H1 (cell line): ENCODE results near the gene EPHB3.

Experiments used
- CBX5 ChIP-seq: fragments of 300-800, 300-1000 bp; sonication (generic); IDR thresholded peaks from 2 replicates; pipeline ENCODE4 v1.7.1; 2016; ENCODE audit warnings: antibody characterized with exemption, low read length, low read depth
- CREB1 ChIP-seq: IDR thresholded peaks from 2 replicates; pipeline ENCODE4 v1.6.1; 2012; ENCODE audit warnings: inconsistent platforms
- EGR1 ChIP-seq: IDR thresholded peaks from 2 replicates; pipeline ENCODE4 v1.6.1; 2011; ENCODE audit warnings: low read depth, low read length, borderline replicate concordance
- FOSL1 ChIP-seq: IDR thresholded peaks from 2 replicates; pipeline ENCODE4 v1.6.1; 2011; ENCODE audit warnings: mild to moderate bottlenecking, low read depth, low read length, moderate library complexity; ENCODE audit not compliant: insufficient read depth
- GABPA ChIP-seq: IDR thresholded peaks from 2 replicates; pipeline ENCODE4 v1.6.1; 2011; ENCODE audit warnings: mild to moderate bottlenecking, low read length, moderate library complexity, borderline replicate concordance; ENCODE audit not compliant: insufficient read depth
- POLR2A ChIP-seq, 2 experiments: IDR thresholded peaks; 1 replicate in 1 of 2; 2 replicates in 1 of 2; pipeline ENCODE4 v1.6.1; 2011; ENCODE audit warnings: low read depth in 2 of 2, low read length in 2 of 2, mild to moderate bottlenecking in 2 of 2; ENCODE audit errors: control extremely low read depth in 1 of 2
- RXRA ChIP-seq: IDR thresholded peaks from 2 replicates; pipeline ENCODE4 v1.6.1; 2011; ENCODE audit warnings: low read depth, mild to moderate bottlenecking, low read length, moderate library complexity; ENCODE audit not compliant: insufficient read depth
- SIRT6 ChIP-seq: IDR thresholded peaks from one replicate; pipeline ENCODE4 v1.7.1; 2012; ENCODE audit warnings: low read length, inconsistent platforms
- TAF1 ChIP-seq: IDR thresholded peaks from 2 replicates; pipeline ENCODE4 v1.6.1; 2011; ENCODE audit warnings: mild to moderate bottlenecking, low read depth, low read length
- TF ChIP-seq, protein P1 (sequence below): IDR thresholded peaks from 2 replicates; pipeline ENCODE4 v1.6.1; 2012; ENCODE audit warnings: inconsistent platforms
- TF ChIP-seq, protein P2 (sequence below), 3 experiments: IDR thresholded peaks; 1 replicate in 2 of 3; 2 replicates in 1 of 3; pipeline versions ENCODE4 v1.5.1 to v1.6.1; 2011; ENCODE audit warnings: low read length in 3 of 3, mild to moderate bottlenecking in 3 of 3, inconsistent platforms in 2 of 3, low read depth in 1 of 3, moderate library complexity in 1 of 3; ENCODE audit not compliant: insufficient read depth in 1 of 3; ENCODE audit errors: control extremely low read depth in 1 of 3

DNA sequence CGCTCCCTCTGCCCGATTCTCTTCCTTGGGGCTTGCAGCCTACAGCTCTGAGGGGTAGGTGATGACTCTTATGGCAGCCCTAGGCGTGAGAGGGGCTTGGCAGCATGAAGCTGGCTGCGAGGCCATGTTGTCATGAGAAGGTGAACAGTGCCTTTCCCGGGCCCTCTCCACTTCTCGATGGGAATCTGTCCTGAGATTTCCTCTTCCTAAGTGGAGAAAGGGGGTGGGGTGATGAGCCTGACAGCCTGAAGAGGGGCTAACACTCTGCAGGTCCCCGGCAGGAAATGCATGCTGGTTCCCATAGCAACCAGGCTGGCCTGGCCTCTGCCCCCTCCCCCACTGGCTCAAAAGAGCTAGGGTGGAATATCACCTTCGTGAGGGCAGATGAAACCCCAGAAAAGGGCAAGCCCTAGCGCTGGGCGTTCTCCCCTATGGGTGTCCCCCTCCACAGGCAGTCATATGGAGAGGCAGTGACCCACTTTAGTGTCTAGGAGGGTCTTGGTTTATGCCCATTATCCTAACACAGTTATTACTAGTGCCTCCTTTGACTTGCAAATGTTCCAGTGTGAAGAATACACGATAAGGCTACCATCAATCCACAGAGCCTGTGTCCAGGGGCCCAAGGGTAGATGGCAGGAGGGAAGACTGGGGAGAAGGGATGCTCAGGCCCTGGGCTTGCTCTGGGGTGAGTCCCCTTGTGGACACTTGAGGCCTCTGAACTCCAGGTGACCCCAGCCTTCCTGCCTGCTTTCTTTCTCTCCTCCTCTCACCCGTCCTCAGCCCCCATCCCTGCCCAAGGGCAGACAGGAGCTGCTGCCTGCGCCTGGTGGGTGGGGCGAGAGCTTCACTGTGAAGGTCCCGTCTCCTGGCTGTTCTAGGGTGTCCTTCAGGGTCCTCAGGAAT, 13.2 kb downstream of the EPHB3 start:
- TF ChIP-seq, protein P1, sequence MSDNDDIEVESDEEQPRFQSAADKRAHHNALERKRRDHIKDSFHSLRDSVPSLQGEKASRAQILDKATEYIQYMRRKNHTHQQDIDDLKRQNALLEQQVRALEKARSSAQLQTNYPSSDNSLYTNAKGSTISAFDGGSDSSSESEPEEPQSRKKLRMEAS: no peak
- TF ChIP-seq, protein P2, sequence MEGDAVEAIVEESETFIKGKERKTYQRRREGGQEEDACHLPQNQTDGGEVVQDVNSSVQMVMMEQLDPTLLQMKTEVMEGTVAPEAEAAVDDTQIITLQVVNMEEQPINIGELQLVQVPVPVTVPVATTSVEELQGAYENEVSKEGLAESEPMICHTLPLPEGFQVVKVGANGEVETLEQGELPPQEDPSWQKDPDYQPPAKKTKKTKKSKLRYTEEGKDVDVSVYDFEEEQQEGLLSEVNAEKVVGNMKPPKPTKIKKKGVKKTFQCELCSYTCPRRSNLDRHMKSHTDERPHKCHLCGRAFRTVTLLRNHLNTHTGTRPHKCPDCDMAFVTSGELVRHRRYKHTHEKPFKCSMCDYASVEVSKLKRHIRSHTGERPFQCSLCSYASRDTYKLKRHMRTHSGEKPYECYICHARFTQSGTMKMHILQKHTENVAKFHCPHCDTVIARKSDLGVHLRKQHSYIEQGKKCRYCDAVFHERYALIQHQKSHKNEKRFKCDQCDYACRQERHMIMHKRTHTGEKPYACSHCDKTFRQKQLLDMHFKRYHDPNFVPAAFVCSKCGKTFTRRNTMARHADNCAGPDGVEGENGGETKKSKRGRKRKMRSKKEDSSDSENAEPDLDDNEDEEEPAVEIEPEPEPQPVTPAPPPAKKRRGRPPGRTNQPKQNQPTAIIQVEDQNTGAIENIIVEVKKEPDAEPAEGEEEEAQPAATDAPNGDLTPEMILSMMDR (IDR thresholded peaks at IDR 0.05; ENCODE audit: control extremely low read depth in 1 of 3, insufficient read depth in 1 of 3, low read depth in 1 of 3, low read length in 3 of 3): peak in 1 of 3 experiments; percentile 45; a peak in 1 of 4 replicates
- TF ChIP-seq RXRA (peak; percentile 93), FOSL1 (no peak), TAF1 (no peak), GABPA (no peak), SIRT6 (no peak), EGR1 (no peak), CREB1 (no peak), POLR2A (IDR thresholded peaks at IDR 0.05; ENCODE audit: control extremely low read depth in 1 of 2, low read depth in 2 of 2, low read length in 2 of 2) (no peak), CBX5 (no peak)
